ENCODE data around the gene ITPK1. TPM values are rescaled to one million over a fixed set of nuclear protein-coding genes. Genes with fewer than 3 reads are reported as not detected.

ITPK1 gene
- total and polyA plus RNA-seq, 10 of the 15 experiments (the other 5 are each of a cell fraction or from before 2014, with no cell fraction given) = 1.3 to 73.2 (median 27.0) TPM

DNA sequence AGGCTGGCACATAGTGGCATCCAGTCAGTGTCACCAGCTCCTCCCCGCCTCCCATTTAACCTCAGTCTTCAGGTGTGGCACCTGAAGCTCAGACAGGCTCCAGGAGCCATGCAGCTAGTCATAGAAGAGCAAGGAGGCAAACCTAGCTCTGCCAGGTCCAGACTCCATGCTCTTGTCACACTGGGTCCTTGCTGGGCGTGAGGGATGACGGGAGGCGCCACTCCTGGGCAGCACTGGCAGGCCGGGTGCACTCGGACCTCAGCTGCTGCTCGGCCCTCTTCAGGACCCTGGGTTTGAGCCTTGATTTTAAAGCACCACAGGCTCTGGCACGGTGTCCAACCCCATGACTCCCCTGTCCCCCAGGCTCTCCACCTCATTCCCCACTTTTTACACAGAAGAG, 24.1 kb downstream of the ITPK1 start:
- SMC1A ChIA-PET (ENCODE audit: uncharacterized antibody, unreplicated experiment) = no interaction called here
- Histone ChIP-seq H3K9me3 (replicated peaks; ENCODE audit: control insufficient read depth, insufficient read depth, low read length) (no peaks in the 10 kb centered on the region), H2AFZ (ENCODE audit: control insufficient read depth, low read depth, low read length) (no peak overlapping the region), H3K4me3 (no peak overlapping the region), H4K20me1 (ENCODE audit: control insufficient read depth, insufficient read depth) (no peaks in the 10 kb centered on the region), H3K36me3 (ENCODE audit: control insufficient read depth in 2 of 2, insufficient read depth in 2 of 2, low read length in 1 of 2) (peaks cover 0 to 4% of the 10 kb centered on the region in 2 experiments; a peak in 2 of 4 replicates), H3K4me1 (ENCODE audit: control insufficient read depth, insufficient read depth, low read length) (peaks cover 12% of the 10 kb centered on the region), H3K4me2 (ENCODE audit: control insufficient read depth, insufficient read depth) (no peak overlapping the region), H3K79me2 (ENCODE audit: control insufficient read depth, insufficient read depth, low read length) (peaks cover 19% of the 10 kb centered on the region), H3K27ac (ENCODE audit: control insufficient read depth, insufficient read depth) (no peak overlapping the region), H3K9ac (ENCODE audit: control insufficient read depth, insufficient read depth, low read length) (no peak overlapping the region), H3K27me3 (replicated peaks in 1 of 2; ENCODE audit: control insufficient read depth in 2 of 2, insufficient read depth in 2 of 2, low read length in 1 of 2) (no peaks in the 10 kb centered on the region)
- 77% methylated on average over 6 of the region's 8 CpGs for WGBS (ENCODE audit: insufficient coverage, insufficient replicate concordance, low lambda C conversion rate, missing lambda C conversion rate)
- TF ChIP-seq, protein P1, sequence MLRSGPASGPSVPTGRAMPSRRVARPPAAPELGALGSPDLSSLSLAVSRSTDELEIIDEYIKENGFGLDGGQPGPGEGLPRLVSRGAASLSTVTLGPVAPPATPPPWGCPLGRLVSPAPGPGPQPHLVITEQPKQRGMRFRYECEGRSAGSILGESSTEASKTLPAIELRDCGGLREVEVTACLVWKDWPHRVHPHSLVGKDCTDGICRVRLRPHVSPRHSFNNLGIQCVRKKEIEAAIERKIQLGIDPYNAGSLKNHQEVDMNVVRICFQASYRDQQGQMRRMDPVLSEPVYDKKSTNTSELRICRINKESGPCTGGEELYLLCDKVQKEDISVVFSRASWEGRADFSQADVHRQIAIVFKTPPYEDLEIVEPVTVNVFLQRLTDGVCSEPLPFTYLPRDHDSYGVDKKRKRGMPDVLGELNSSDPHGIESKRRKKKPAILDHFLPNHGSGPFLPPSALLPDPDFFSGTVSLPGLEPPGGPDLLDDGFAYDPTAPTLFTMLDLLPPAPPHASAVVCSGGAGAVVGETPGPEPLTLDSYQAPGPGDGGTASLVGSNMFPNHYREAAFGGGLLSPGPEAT (IDR thresholded peaks at IDR 0.05; ENCODE audit: low read depth) = no peak
- TF ChIP-seq ZNF24 (IDR thresholded peaks at IDR 0.05) (no peak), TCF7 (IDR thresholded peaks at IDR 0.05; ENCODE audit: borderline replicate concordance) (no peak), KAT2A (conservative IDR thresholded peaks at IDR 0.05; ENCODE audit: control insufficient read depth, low read depth, low read length) (no peak)
- CTCF ChIA-PET = interaction anchor here (0.9 to 1.6 kb wide), 2 partner anchors 22 to 54 kb away, joined by 3 to 6 read pairs; no protein-coding TSS in a partner anchor
- RAD21 ChIA-PET (ENCODE audit: unreplicated experiment) = interaction anchor here (1.0 kb wide), 1 partner anchor 22 kb away, joined by 3 read pairs; no protein-coding TSS in a partner anchor
- POLR2A ChIA-PET = no interaction called here
- DNase-seq (ENCODE audit: low read depth, low spot score) = no peak
- intact Hi-C loops (cut with micrococcal nuclease; ENCODE audit: unreplicated experiment) (no loop called here), in situ Hi-C loops (cut with MboI) (no loop called here)
- FAIRE-seq = no peak
- no TSS peak for BruUV-seq (replicated peaks)
- ATAC-seq = no peak

All from GM12878 (cell line).